GM19328 (cell line): Measurements from ENCODE around the gene IL24.

Experiments
- ATAC-seq: cut with Tn5 transposase; IDR thresholded peaks from one replicate; pipeline ENCODE4 v1.9.1; 2021; ENCODE audit warnings: mild to moderate bottlenecking, moderate library complexity; ENCODE audit not compliant: unreplicated experiment

Gene IL24

DNA sequence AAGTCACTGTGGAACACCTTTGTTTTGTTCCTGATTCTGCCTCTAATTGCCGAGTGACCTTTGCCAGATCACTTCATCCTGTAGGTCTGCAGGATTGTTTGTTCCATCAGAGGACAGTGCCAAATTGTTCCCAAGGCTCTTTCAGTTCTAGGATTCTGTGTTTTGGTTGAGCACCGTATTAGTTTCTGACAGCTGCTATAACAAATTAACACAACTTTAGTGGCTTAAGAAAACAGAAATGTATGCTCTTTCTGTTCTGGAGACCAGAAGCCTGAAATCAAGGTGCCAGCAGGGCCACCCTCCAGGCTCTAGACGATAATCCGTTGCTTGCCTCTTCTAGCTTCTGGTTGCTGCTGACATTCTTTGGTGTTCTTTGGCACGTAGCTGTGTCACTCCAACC lies 52.4 kb downstream of the IL24 start:
- ATAC-seq: no peak

DNA sequence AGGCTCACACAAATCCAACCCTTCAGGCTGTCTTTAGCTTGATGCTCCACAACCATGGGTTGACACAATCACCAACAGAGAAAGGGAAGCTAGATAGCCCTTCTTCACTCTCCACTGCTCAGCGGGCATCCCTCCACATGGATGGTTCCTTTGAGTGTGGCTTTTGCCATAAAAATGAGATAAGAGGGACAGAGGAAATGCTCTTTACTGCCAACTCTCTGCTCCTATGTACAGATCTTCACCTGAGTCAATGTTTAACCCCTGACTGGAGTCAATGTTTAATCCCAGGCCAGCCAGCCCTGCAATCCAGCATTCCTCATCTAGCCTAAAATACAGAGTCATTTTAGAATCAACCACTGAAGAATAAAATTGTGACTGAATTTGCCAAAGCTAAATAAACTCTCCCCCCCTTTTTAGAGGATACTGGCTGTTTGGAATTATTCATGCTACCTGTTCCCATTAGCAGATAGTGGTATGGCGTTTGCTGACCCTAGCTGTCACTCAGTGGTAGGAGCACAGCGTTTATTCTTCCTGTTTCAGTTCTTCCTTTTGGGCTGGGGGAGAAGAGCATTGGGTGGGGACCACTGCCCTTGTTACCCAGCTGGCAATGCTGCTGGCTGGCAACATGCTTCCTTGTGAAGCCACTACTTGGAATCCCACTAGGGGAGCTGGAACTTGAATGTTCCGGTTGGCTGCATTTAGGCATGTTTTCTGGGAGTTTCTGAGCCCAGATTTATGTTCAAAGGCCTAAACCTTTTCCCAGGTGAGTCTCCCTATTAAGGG lies 54.3 kb downstream of the IL24 start:
- ATAC-seq: no peak

DNA sequence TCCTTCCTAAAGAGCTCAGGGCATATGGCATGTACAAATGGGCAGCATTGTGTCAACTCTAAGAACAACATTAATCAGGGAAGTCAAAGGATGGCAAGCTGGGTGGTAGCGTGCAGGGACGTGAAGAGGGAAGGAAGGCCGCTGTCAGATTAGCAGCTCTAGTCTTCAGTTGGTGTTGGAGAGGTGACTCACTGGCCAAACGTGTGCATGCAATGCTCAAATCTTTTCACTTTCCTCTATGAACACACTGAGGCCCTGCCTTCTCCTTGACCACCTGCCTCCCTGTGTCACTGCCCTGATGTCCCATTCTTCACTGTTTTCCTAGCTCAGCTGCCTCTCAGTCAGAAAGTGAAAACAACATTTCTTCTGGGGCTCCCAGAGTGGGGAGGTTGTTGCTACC lies 54.9 kb downstream of the IL24 start:
- no peak for ATAC-seq

DNA sequence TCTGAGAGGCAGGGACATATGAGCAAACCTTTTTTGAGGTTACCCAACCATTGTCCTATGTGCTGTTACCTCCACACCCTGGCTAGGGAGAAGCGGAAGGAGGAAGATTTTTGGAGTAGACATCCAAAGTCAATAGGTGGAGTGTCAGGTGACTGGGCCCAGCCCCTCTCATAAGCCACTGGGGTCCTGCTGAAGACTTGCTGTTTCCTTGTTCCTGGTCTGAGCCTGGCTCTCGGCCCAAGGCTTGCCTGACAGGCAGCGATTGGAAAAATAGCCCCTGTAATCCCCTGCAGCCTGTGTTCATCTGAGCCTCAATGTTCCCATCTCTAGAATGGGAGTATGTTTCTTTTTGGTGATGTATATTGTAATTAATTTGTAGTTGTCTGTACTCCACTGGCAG lies 55.9 kb downstream of the IL24 start:
- no peak for ATAC-seq

DNA sequence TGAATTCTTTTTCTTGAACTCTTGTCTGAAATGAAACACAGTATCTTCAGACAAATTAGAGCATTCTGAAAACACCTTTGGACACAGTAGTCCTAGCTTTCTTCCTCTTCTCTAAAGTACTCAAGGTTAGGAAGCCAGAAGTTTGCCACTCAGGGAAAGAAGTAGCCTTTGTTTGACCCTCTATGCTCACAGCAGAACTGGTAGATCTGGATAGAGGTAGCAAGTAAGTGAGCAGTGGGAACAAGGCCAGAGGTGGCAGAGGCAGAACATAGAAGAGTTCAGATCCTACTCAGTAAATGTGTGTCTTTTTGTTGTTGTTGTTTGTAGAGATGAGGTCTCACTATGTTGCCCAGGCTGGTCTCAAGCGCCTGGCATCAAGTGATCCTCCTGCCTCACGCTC lies 56.4 kb downstream of the IL24 start:
- no peak for ATAC-seq
